Measurements from ENCODE around the gene BRD7. TPM values are rescaled to one million over a fixed set of nuclear protein-coding genes. Genes with fewer than 3 reads are reported as not detected.

Gene BRD7
- total and polyA plus RNA-seq, 10 of the 15 experiments (the other 5 are each of a cell fraction or from before 2014, with no cell fraction given): 16.9 to 74.7 (median 52.0) TPM

GRCh38 chr16:50393858-50394802, 25.3 kb upstream of the BRD7 start:
- intact Hi-C loops (cut with micrococcal nuclease; ENCODE audit: unreplicated experiment) (no loop called here), in situ Hi-C loops (cut with MboI) (no loop called here)
- H3K36me3 ChIP-seq (ENCODE audit: control insufficient read depth in 2 of 2, insufficient read depth in 2 of 2, low read length in 1 of 2): no peaks in the 10 kb centered on the region
- H3K27me3 ChIP-seq (replicated peaks in 1 of 2; ENCODE audit: control insufficient read depth in 2 of 2, insufficient read depth in 2 of 2, low read length in 1 of 2): peaks cover 0 to 1% of the 10 kb centered on the region in 2 experiments; a peak in 2 of 4 replicates
- ChIA-PET SMC1A (ENCODE audit: uncharacterized antibody, unreplicated experiment) (interaction anchor here (0.9 kb wide), 1 partner anchor 11 kb away, joined by 3 read pairs; no protein-coding TSS in a partner anchor), CTCF (interaction anchor here (1.4 kb wide), 1 partner anchor 412 kb away, joined by 6 read pairs; no protein-coding TSS in a partner anchor), POLR2A (no interaction called here), RAD21 (ENCODE audit: unreplicated experiment) (interaction anchor here (0.9 kb wide), 1 partner anchor 39 kb away, joined by 3 read pairs; no protein-coding TSS in a partner anchor)
- no peaks in the 10 kb centered on the region for H3K79me2 ChIP-seq (ENCODE audit: control insufficient read depth, insufficient read depth, low read length)
- H3K4me1 ChIP-seq (ENCODE audit: control insufficient read depth, insufficient read depth, low read length): no peaks in the 10 kb centered on the region
- no peaks in the 10 kb centered on the region for H3K9me3 ChIP-seq (replicated peaks; ENCODE audit: control insufficient read depth, insufficient read depth, low read length)
- H2AFZ ChIP-seq (ENCODE audit: control insufficient read depth, low read depth, low read length): no peak overlapping the region
- H3K9ac ChIP-seq (ENCODE audit: control insufficient read depth, insufficient read depth, low read length): no peak overlapping the region
- no peaks in the 10 kb centered on the region for H4K20me1 ChIP-seq (ENCODE audit: control insufficient read depth, insufficient read depth)
- no peak; the same call in 2 of the 3 replicates for ATAC-seq
- no peak for DNase-seq (ENCODE audit: low read depth, low spot score)
- WGBS (ENCODE audit: insufficient coverage, insufficient replicate concordance, low lambda C conversion rate, missing lambda C conversion rate): 43% methylated on average over 6 of the region's 6 CpGs
- BruUV-seq (replicated peaks): no TSS peak
- H3K4me2 ChIP-seq (ENCODE audit: control insufficient read depth, insufficient read depth): no peak overlapping the region
- no peak for FAIRE-seq
- H3K27ac ChIP-seq (ENCODE audit: control insufficient read depth, insufficient read depth): no peak overlapping the region
- H3K4me3 ChIP-seq: no peak overlapping the region
- TF ChIP-seq ZNF274 (IDR thresholded peaks at IDR 0.05; ENCODE audit: insufficient read depth, insufficient read length): no peak
- no peak for TF ChIP-seq ESRRA (IDR thresholded peaks at IDR 0.05; ENCODE audit: low read length)
- TF ChIP-seq WRNIP1 (IDR thresholded peaks at IDR 0.05; ENCODE audit: borderline replicate concordance, low read depth, low read length): no peak
- no peak for TF ChIP-seq SUPT20H (IDR thresholded peaks at IDR 0.05; ENCODE audit: borderline replicate concordance, control insufficient read depth, low read depth, low read length)
- TF ChIP-seq PAX8 (IDR thresholded peaks at IDR 0.05): no peak
- no peak for TF ChIP-seq SUZ12 (IDR thresholded peaks at IDR 0.05; ENCODE audit: unreplicated experiment)
- TF ChIP-seq TCF12 (IDR thresholded peaks at IDR 0.05; ENCODE audit: low read depth, low read length): no peak
- no peak for TF ChIP-seq MEF2B (IDR thresholded peaks at IDR 0.05; ENCODE audit: partially characterized antibody, poor library complexity, severe bottlenecking)
- no peak for TF ChIP-seq NR2C2 (IDR thresholded peaks at IDR 0.05; ENCODE audit: borderline replicate concordance, control insufficient read depth, insufficient read length, low read depth)
- TF ChIP-seq RFX5 (IDR thresholded peaks at IDR 0.05; ENCODE audit: low read depth, low read length): no peak
- TF ChIP-seq PML (IDR thresholded peaks at IDR 0.05; ENCODE audit: low read length): no peak
- no peak for TF ChIP-seq CUX1 (IDR thresholded peaks at IDR 0.05; ENCODE audit: insufficient replicate concordance, low read depth, low read length)
- no peak for TF ChIP-seq NKRF (conservative IDR thresholded peaks at IDR 0.05)
- TF ChIP-seq CHD4 (IDR thresholded peaks at IDR 0.05): no peak
- no peak for TF ChIP-seq CHD1 (IDR thresholded peaks at IDR 0.05; ENCODE audit: low read depth, low read length)
- no peak for TF ChIP-seq SMARCA5 (IDR thresholded peaks at IDR 0.05)
- TF ChIP-seq POLR2A (IDR thresholded peaks at IDR 0.05; ENCODE audit: low read depth, low read length): no peak

Measured in GM12878 (cell line).